HG03378 (cell line): ENCODE results near the gene SLC38A4.

Experiments
- ATAC-seq: cut with Tn5 transposase; IDR thresholded peaks from one replicate; pipeline ENCODE4 v1.9.1; 2021; ENCODE audit warnings: mild to moderate bottlenecking, moderate library complexity; ENCODE audit not compliant: unreplicated experiment

The SLC38A4 gene

GRCh38 chr12:46818642-46819041 is 7.2 kb downstream of the SLC38A4 start:
- no peak for ATAC-seq

- no peak for ATAC-seq
Observed at GRCh38 chr12:46815809-46816208, 10.0 kb downstream of the SLC38A4 start.

- no peak for ATAC-seq
Observed at GRCh38 chr12:46814143-46814542, 11.7 kb downstream of the SLC38A4 start.

- ATAC-seq: no peak
Observed at GRCh38 chr12:46811185-46811584, 14.6 kb downstream of the SLC38A4 start.

- ATAC-seq: no peak
Observed at GRCh38 chr12:46808955-46809697, 16.7 kb downstream of the SLC38A4 start.

- no peak for ATAC-seq
Observed at GRCh38 chr12:46808317-46808716, 17.5 kb downstream of the SLC38A4 start.

- ATAC-seq: no peak
Observed at GRCh38 chr12:46804054-46804453, 21.7 kb downstream of the SLC38A4 start.

- ATAC-seq: no peak
Observed at GRCh38 chr12:46803517-46803916, 22.3 kb downstream of the SLC38A4 start.

GRCh38 chr12:46801293-46801692 is 24.5 kb downstream of the SLC38A4 start:
- ATAC-seq: no peak

- no peak for ATAC-seq
Observed at GRCh38 chr12:46800160-46800559, 25.6 kb downstream of the SLC38A4 start.

- no peak for ATAC-seq
Observed at GRCh38 chr12:46798648-46799047, 27.1 kb downstream of the SLC38A4 start.

GRCh38 chr12:46798056-46798455 is 27.7 kb downstream of the SLC38A4 start:
- no peak for ATAC-seq

- no peak for ATAC-seq
Observed at GRCh38 chr12:46795988-46796387, 29.8 kb downstream of the SLC38A4 start.

- ATAC-seq: peak; percentile 53
Observed at GRCh38 chr12:46794593-46795190, 31.1 kb downstream of the SLC38A4 start.

GRCh38 chr12:46792925-46793324 is 32.9 kb downstream of the SLC38A4 start:
- ATAC-seq: no peak

- no peak for ATAC-seq
Observed at GRCh38 chr12:46790066-46790465, 35.7 kb downstream of the SLC38A4 start.

GRCh38 chr12:46788072-46788887 is 37.5 kb downstream of the SLC38A4 start:
- ATAC-seq: no peak

GRCh38 chr12:46787496-46788055 is 38.2 kb downstream of the SLC38A4 start:
- no peak for ATAC-seq

GRCh38 chr12:46786774-46787173 is 39.0 kb downstream of the SLC38A4 start:
- ATAC-seq: no peak

- no peak for ATAC-seq
Observed at GRCh38 chr12:46785382-46785781, 40.4 kb downstream of the SLC38A4 start.

- no peak for ATAC-seq
Observed at GRCh38 chr12:46783871-46784270, 41.9 kb downstream of the SLC38A4 start.
